Suprapubic skin (tissue), 4 donors: ENCODE measurements around the gene BORCS5. TPM values are rescaled to one million over a fixed set of nuclear protein-coding genes. Genes with fewer than 3 reads are reported as not detected.

ENCODE experiments used
- DNase-seq, 2 donors: peaks; one replicate each; pipeline ENCODE4 v3.0.0-alpha.2; 2019; ENCODE audit warnings: low spot score in 2 of 2
- H3K27ac ChIP-seq: fragments of 200-600 bp; sonication (generic); one replicate; pipeline ENCODE4 v1.5.1; 2019
- H3K27me3 ChIP-seq: fragments of 200-600 bp; sonication (generic); one replicate; pipeline ENCODE4 v1.5.1; 2019
- H3K36me3 ChIP-seq: fragments of 200-600 bp; sonication (generic); one replicate; pipeline ENCODE4 v1.5.1; 2019
- H3K4me1 ChIP-seq: fragments of 200-600 bp; sonication (generic); one replicate; pipeline ENCODE4 v1.5.1; 2019
- H3K4me3 ChIP-seq: fragments of 200-600 bp; sonication (generic); one replicate; pipeline ENCODE4 v1.5.1; 2019; ENCODE audit warnings: mild to moderate bottlenecking
- H3K9me3 ChIP-seq: fragments of 200-600 bp; sonication (generic); one replicate; pipeline ENCODE4 v1.5.1; 2019
- CTCF ChIP-seq, 2 donors: fragments of 200-600 bp in 1 of 2; fragments of 450-650 bp in 1 of 2; sonication (generic) in 1 of 2; IDR thresholded peaks; one replicate each; pipeline ENCODE4 v1.5.1; 2016 to 2019; ENCODE audit warnings: antibody characterized with exemption in 2 of 2, mild to moderate bottlenecking in 1 of 2, moderate library complexity in 1 of 2
- EP300 ChIP-seq: sonication (generic); formaldehyde crosslinking; IDR thresholded peaks from one replicate; pipeline ENCODE4 v1.6.1; 2017; ENCODE audit warnings: antibody characterized with exemption
- POLR2A ChIP-seq, 2 donors: fragments of 450-650 bp; IDR thresholded peaks; one replicate each; pipeline ENCODE4 v1.6.1; 2017; ENCODE audit warnings: antibody characterized with exemption in 2 of 2, mild to moderate bottlenecking in 2 of 2, moderate library complexity in 2 of 2
- POLR2AphosphoS5 ChIP-seq, 3 donors: sonication (generic); formaldehyde crosslinking; IDR thresholded peaks; one replicate each; pipeline ENCODE4 v1.6.1; 2017; ENCODE audit warnings: antibody characterized with exemption in 3 of 3
- WGBS: methylation state at CpG from one replicate; pipeline ENCODE4 v1.1.5; 2018; 5-methylcytosine and 5-hydroxymethylcytosine counted together
- total RNA-seq, 4 donors: library from RNA; depleted of rRNA; stranded (reverse); fragments of >200 nt; gene quantifications; one replicate each; pipeline ENCODE4 v1.1.0, GENCODE V29; 2016

The BORCS5 gene
- total RNA-seq, 4 donors from 2014 or later: 11.3 to 51.6 (median 21.0) TPM

GRCh38 chr12:12427568-12427967, 70.7 kb downstream of the BORCS5 start:
- Histone ChIP-seq H3K9me3 (peaks cover 6% of the 10 kb centered on the region), H3K4me3 (no peak overlapping the region), H3K4me1 (peaks cover 21% of the 10 kb centered on the region), H3K36me3 (no peaks in the 10 kb centered on the region), H3K27ac (no peak overlapping the region), H3K27me3 (no peaks in the 10 kb centered on the region)
- WGBS: 97% methylated on average over 4 of the region's 4 CpGs
- TF ChIP-seq CTCF (IDR thresholded peaks at IDR 0.05) (no peak), EP300 (no peak), POLR2AphosphoS5 (IDR thresholded peaks at IDR 0.05) (no peak), POLR2A (IDR thresholded peaks at IDR 0.05) (no peak)
- no peak for DNase-seq

DNA sequence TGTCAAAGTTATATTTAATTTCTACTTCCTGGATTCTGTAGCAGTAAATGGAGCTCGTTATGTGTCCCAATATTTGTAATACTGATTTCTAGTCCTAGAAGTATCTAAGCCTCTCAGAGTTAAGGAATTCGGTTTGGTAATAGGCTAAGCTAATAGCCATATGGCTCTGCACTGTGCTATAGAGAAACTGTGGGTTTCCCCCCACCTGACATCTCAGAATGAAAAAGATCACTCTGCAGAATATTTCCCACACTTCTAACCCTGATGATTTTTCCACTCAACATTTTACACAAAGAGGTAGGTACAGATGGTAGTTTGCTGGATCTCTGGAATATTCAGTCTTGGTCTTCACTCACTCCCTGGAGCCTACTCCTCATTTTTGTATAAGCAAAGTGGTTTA, 71.2 kb downstream of the BORCS5 start:
- H3K27ac ChIP-seq: no peak overlapping the region
- H3K4me1 ChIP-seq: peaks cover 25% of the 10 kb centered on the region
- TF ChIP-seq EP300: no peak
- no peak for TF ChIP-seq POLR2AphosphoS5 (IDR thresholded peaks at IDR 0.05)
- no peak for TF ChIP-seq POLR2A (IDR thresholded peaks at IDR 0.05)
- TF ChIP-seq CTCF (IDR thresholded peaks at IDR 0.05): no peak
- H3K27me3 ChIP-seq: no peaks in the 10 kb centered on the region
- H3K4me3 ChIP-seq: no peak overlapping the region
- no peak for DNase-seq
- no peaks in the 10 kb centered on the region for H3K36me3 ChIP-seq
- WGBS: 90% methylated on average over 2 of the region's 2 CpGs
- peaks cover 6% of the 10 kb centered on the region for H3K9me3 ChIP-seq

- WGBS: 82% methylated on average over 7 of the region's 7 CpGs
- Histone ChIP-seq H3K4me3 (no peak overlapping the region), H3K27ac (peak overlapping the region; percentile 29), H3K4me1 (peaks cover 34% of the 10 kb centered on the region), H3K27me3 (no peaks in the 10 kb centered on the region), H3K36me3 (no peaks in the 10 kb centered on the region), H3K9me3 (no peaks in the 10 kb centered on the region)
- TF ChIP-seq POLR2A (IDR thresholded peaks at IDR 0.05) (no peak), CTCF (IDR thresholded peaks at IDR 0.05) (no peak), EP300 (no peak), POLR2AphosphoS5 (IDR thresholded peaks at IDR 0.05) (no peak)
- no peak for DNase-seq
Observed at GRCh38 chr12:12428961-12429657, 72.2 kb downstream of the BORCS5 start.

GRCh38 chr12:12432364-12432763, 75.5 kb downstream of the BORCS5 start:
- no peaks in the 10 kb centered on the region for H3K27me3 ChIP-seq
- TF ChIP-seq CTCF (IDR thresholded peaks at IDR 0.05) (no peak), EP300 (no peak), POLR2A (IDR thresholded peaks at IDR 0.05) (no peak), POLR2AphosphoS5 (IDR thresholded peaks at IDR 0.05) (no peak)
- no peaks in the 10 kb centered on the region for H3K9me3 ChIP-seq
- H3K4me1 ChIP-seq: peaks cover 37% of the 10 kb centered on the region
- peaks cover 4% of the 10 kb centered on the region for H3K36me3 ChIP-seq
- no peak overlapping the region for H3K4me3 ChIP-seq
- no peak for DNase-seq
- no peak overlapping the region for H3K27ac ChIP-seq

DNA sequence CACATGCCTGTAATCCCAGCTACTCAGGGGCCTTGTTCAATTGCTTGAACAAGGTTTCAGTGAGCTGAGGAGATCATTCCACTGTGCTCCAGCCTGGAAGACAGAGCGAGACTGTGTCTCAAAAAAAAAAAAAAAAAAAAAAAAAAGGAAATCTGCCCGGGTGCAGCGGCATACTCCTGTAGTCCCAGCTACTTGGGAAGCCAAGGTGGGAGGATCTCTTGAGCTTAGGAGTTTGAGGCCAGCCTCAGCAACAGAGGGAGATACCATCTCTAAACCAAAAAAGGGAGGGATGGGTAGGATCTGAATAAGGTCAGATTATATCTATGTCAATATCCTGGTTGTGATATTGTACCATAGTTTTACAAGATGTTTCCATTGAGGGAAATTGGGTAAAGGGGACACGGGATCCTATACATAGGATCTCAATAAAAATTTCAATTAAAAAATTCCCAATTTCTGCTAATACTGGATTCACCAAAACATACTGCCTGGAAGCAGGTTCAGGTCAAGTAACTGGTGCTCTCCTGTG, 76.4 kb downstream of the BORCS5 start:
- Histone ChIP-seq H3K4me3 (no peak overlapping the region), H3K27ac (no peak overlapping the region), H3K4me1 (peaks cover 37% of the 10 kb centered on the region), H3K9me3 (no peaks in the 10 kb centered on the region), H3K27me3 (no peaks in the 10 kb centered on the region), H3K36me3 (peaks cover 4% of the 10 kb centered on the region)
- no peak for TF ChIP-seq POLR2A (IDR thresholded peaks at IDR 0.05)
- no peak for DNase-seq
- WGBS: 54% methylated on average over 4 of the region's 4 CpGs
